Activated CD4-positive, alpha-beta T cell treated with anti-CD3 and anti-CD28 coated beads, Interleukin-2, amount 10 ng/mL, durations not matched to agents 7 days and 5 days (primary cell): ENCODE measurements around the gene EPC1. TPM values are rescaled to one million over a fixed set of nuclear protein-coding genes. Genes with fewer than 3 reads are reported as not detected.
"Not testable (repeated sequence)": the region's sequence is repeated elsewhere in the genome, so short reads cannot be mapped to it uniquely, and the experiment has no call there.

Experiments used
- CTCF ChIA-PET: fragments of 350-600 bp; sonication (Branson Sonifier 250); formaldehyde crosslinking; loops from one replicate; lab custom pipeline; 2021; ENCODE audit warnings: antibody characterized with exemption; lab: Charles Lee
- POLR2A ChIA-PET: fragments of 350-600 bp; sonication (Branson Sonifier 250); formaldehyde crosslinking; loops from one replicate; lab custom pipeline; 2021; ENCODE audit warnings: antibody characterized with exemption; lab: Charles Lee
- DNase-seq: peaks from one replicate; pipeline ENCODE4 v3.0.0-alpha.2; 2020
- H3K27ac Mint-ChIP-seq: one replicate; pipeline ENCODE4 v1.8.0; 2021; ENCODE audit warnings: mild to moderate bottlenecking, moderate library complexity, mixed read lengths
- H3K27me3 Mint-ChIP-seq: one replicate; pipeline ENCODE4 v1.8.0; 2021; ENCODE audit warnings: mixed read lengths
- H3K36me3 Mint-ChIP-seq: one replicate; pipeline ENCODE4 v1.8.0; 2021; ENCODE audit warnings: low read depth, mixed read lengths
- H3K4me1 Mint-ChIP-seq: one replicate; pipeline ENCODE4 v1.8.0; 2021; ENCODE audit warnings: mixed read lengths
- H3K4me3 Mint-ChIP-seq: one replicate; pipeline ENCODE4 v1.8.0; 2021; ENCODE audit warnings: mild to moderate bottlenecking, moderate library complexity, mixed read lengths
- H3K9me3 Mint-ChIP-seq: one replicate; pipeline ENCODE4 v1.8.0; 2021; ENCODE audit warnings: mixed read lengths
- total RNA-seq, 2 experiments: library from RNA; stranded (reverse); gene quantifications; one replicate each; pipeline ENCODE4 v1.2.3, GENCODE V29; 2021

EPC1 gene
- total RNA-seq, 2 experiments from 2014 or later: 47.6 to 54.2 TPM

GRCh38 chr10:32234471-32234870 lies 112.5 kb downstream of the EPC1 start:
- POLR2A ChIA-PET: interaction anchor here (0.6 kb wide), 1 partner anchor 486 kb away, joined by 3 read pairs; no protein-coding TSS in a partner anchor

GRCh38 chr10:32233375-32233774 lies 113.6 kb downstream of the EPC1 start:
- H3K4me1 Mint-ChIP-seq, H3K9me3 Mint-ChIP-seq, H3K27me3 Mint-ChIP-seq, H3K36me3 Mint-ChIP-seq, POLR2A ChIA-PET, CTCF ChIA-PET, DNase-seq, H3K27ac Mint-ChIP-seq, H3K4me3 Mint-ChIP-seq: not testable (repeated sequence)

More at GRCh38 chr10:32234471-32234870, 112.5 kb downstream of the EPC1 start:
- Mint-ChIP-seq H3K9me3 (peaks cover 3% of the 10 kb centered on the region), H3K27me3 (no peaks in the 10 kb centered on the region), H3K4me3 (no peak overlapping the region), H3K27ac (no peak overlapping the region), H3K36me3 (no peaks in the 10 kb centered on the region), H3K4me1 (no peaks in the 10 kb centered on the region)
- CTCF ChIA-PET: no interaction called here
- DNase-seq: no peak

GRCh38 chr10:32232378-32232777 lies 114.6 kb downstream of the EPC1 start:
- ChIA-PET POLR2A (no interaction called here), CTCF (no interaction called here)
- H3K36me3 Mint-ChIP-seq: no peaks in the 10 kb centered on the region
- peaks cover 1% of the 10 kb centered on the region for H3K27me3 Mint-ChIP-seq
- H3K4me1 Mint-ChIP-seq: no peaks in the 10 kb centered on the region
- H3K27ac Mint-ChIP-seq: no peak overlapping the region
- DNase-seq: no peak
- no peak overlapping the region for H3K4me3 Mint-ChIP-seq
- H3K9me3 Mint-ChIP-seq: peaks cover 3% of the 10 kb centered on the region

GRCh38 chr10:32229788-32230187 lies 117.2 kb downstream of the EPC1 start:
- H3K27ac Mint-ChIP-seq, H3K9me3 Mint-ChIP-seq, H3K27me3 Mint-ChIP-seq, DNase-seq, H3K4me1 Mint-ChIP-seq, H3K4me3 Mint-ChIP-seq, POLR2A ChIA-PET, H3K36me3 Mint-ChIP-seq: not testable (repeated sequence)
- CTCF ChIA-PET: interaction anchor here (0.9 to 1.2 kb wide), 2 partner anchors 13 to 15 kb away, joined by 3 to 4 read pairs; no protein-coding TSS in a partner anchor

GRCh38 chr10:32229170-32229569 lies 117.8 kb downstream of the EPC1 start:
- CTCF ChIA-PET: interaction anchor here (0.9 to 1.2 kb wide), 2 partner anchors 13 to 15 kb away, joined by 3 to 4 read pairs; no protein-coding TSS in a partner anchor
- Mint-ChIP-seq H3K27me3 (peaks cover 1% of the 10 kb centered on the region), H3K27ac (no peak overlapping the region), H3K4me1 (no peaks in the 10 kb centered on the region), H3K36me3 (no peaks in the 10 kb centered on the region), H3K9me3 (no peaks in the 10 kb centered on the region), H3K4me3 (no peak overlapping the region)
- DNase-seq: no peak
- POLR2A ChIA-PET: no interaction called here

GRCh38 chr10:32227802-32228201 lies 119.2 kb downstream of the EPC1 start:
- no peak overlapping the region for H3K27ac Mint-ChIP-seq
- peaks cover 1% of the 10 kb centered on the region for H3K27me3 Mint-ChIP-seq
- ChIA-PET CTCF (interaction anchor here (1.0 kb wide), 1 partner anchor 23 kb away, joined by 4 read pairs; no protein-coding TSS in a partner anchor), POLR2A (interaction anchor here (0.6 kb wide), 1 partner anchor 227 kb away, joined by 3 read pairs; no protein-coding TSS in a partner anchor)
- peaks cover 1% of the 10 kb centered on the region for H3K9me3 Mint-ChIP-seq
- H3K4me3 Mint-ChIP-seq: no peak overlapping the region
- no peaks in the 10 kb centered on the region for H3K4me1 Mint-ChIP-seq
- H3K36me3 Mint-ChIP-seq: no peaks in the 10 kb centered on the region
- DNase-seq: no peak

GRCh38 chr10:32226624-32227023 lies 120.3 kb downstream of the EPC1 start:
- Mint-ChIP-seq H3K9me3 (peaks cover 6% of the 10 kb centered on the region), H3K4me1 (no peaks in the 10 kb centered on the region), H3K27ac (no peak overlapping the region), H3K4me3 (no peak overlapping the region), H3K36me3 (no peaks in the 10 kb centered on the region), H3K27me3 (peaks cover 1% of the 10 kb centered on the region)
- ChIA-PET POLR2A (no interaction called here), CTCF (no interaction called here)
- no peak for DNase-seq

- ChIA-PET CTCF (no interaction called here), POLR2A (no interaction called here)
Observed at GRCh38 chr10:32225976-32226375, 121.0 kb downstream of the EPC1 start.

GRCh38 chr10:32222376-32222775 lies 124.6 kb downstream of the EPC1 start:
- H3K27me3 Mint-ChIP-seq, H3K4me1 Mint-ChIP-seq, POLR2A ChIA-PET, DNase-seq, H3K4me3 Mint-ChIP-seq, H3K36me3 Mint-ChIP-seq, H3K27ac Mint-ChIP-seq: not testable (repeated sequence)
- H3K9me3 Mint-ChIP-seq: peaks cover 21% of the 10 kb centered on the region
- CTCF ChIA-PET: interaction anchor here (0.6 to 0.7 kb wide), 3 partner anchors 82 to 1873 kb away, joined by 3 to 4 read pairs (median 4); partner anchors contain the start of gene MTPAP

More at GRCh38 chr10:32225976-32226375, 121.0 kb downstream of the EPC1 start:
- Mint-ChIP-seq H3K36me3 (no peaks in the 10 kb centered on the region), H3K4me3 (no peak overlapping the region), H3K27ac (no peak overlapping the region), H3K27me3 (peaks cover 1% of the 10 kb centered on the region), H3K4me1 (no peaks in the 10 kb centered on the region), H3K9me3 (peaks cover 6% of the 10 kb centered on the region)
- DNase-seq: no peak

GRCh38 chr10:32219156-32219555 lies 127.8 kb downstream of the EPC1 start:
- DNase-seq, H3K36me3 Mint-ChIP-seq, CTCF ChIA-PET, POLR2A ChIA-PET, H3K4me3 Mint-ChIP-seq, H3K27me3 Mint-ChIP-seq, H3K4me1 Mint-ChIP-seq, H3K27ac Mint-ChIP-seq: not testable (repeated sequence)
- H3K9me3 Mint-ChIP-seq: peaks cover 21% of the 10 kb centered on the region

GRCh38 chr10:32218206-32219044 lies 128.5 kb downstream of the EPC1 start:
- peaks cover 21% of the 10 kb centered on the region for H3K9me3 Mint-ChIP-seq
- H3K4me3 Mint-ChIP-seq, H3K4me1 Mint-ChIP-seq, CTCF ChIA-PET, POLR2A ChIA-PET, H3K27ac Mint-ChIP-seq, H3K27me3 Mint-ChIP-seq, H3K36me3 Mint-ChIP-seq, DNase-seq: not testable (repeated sequence)
